GM12874 (cell line): Measurements from ENCODE around the gene KCTD2.

Experiments used
- TF ChIP-seq, protein P1 (sequence below): IDR thresholded peaks from 2 replicates; pipeline ENCODE4 v1.5.1; 2011; ENCODE audit warnings: low read depth, mild to moderate bottlenecking, control low read depth, low read length, moderate library complexity; ENCODE audit not compliant: insufficient read depth

The KCTD2 gene

DNA sequence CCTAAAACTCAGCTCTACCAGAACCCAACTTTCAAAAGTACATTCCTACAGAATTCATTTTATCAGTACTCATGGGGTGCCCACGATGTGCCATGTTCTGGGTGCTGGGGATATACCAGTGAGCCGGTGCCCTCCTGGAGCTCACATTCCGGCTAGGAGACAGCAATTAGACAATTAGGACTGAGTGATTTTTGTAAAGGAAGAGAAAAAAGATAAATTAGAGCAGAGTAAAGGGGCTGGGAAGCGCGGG is 35.0 kb upstream of the KCTD2 start:
- TF ChIP-seq, protein P1, sequence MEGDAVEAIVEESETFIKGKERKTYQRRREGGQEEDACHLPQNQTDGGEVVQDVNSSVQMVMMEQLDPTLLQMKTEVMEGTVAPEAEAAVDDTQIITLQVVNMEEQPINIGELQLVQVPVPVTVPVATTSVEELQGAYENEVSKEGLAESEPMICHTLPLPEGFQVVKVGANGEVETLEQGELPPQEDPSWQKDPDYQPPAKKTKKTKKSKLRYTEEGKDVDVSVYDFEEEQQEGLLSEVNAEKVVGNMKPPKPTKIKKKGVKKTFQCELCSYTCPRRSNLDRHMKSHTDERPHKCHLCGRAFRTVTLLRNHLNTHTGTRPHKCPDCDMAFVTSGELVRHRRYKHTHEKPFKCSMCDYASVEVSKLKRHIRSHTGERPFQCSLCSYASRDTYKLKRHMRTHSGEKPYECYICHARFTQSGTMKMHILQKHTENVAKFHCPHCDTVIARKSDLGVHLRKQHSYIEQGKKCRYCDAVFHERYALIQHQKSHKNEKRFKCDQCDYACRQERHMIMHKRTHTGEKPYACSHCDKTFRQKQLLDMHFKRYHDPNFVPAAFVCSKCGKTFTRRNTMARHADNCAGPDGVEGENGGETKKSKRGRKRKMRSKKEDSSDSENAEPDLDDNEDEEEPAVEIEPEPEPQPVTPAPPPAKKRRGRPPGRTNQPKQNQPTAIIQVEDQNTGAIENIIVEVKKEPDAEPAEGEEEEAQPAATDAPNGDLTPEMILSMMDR = no peak

- TF ChIP-seq, protein P1 = peak; percentile 50
These were observed 34.5 kb upstream of the KCTD2 start, which contains the start of gene MRPL58 for GRCh38 chr17:75012346-75013091. Gene MRPL58 (plus strand): TSS chr17:75012670. CDS start chr17:75012687, 17 bp downstream.

- TF ChIP-seq, protein P1 = no peak
These were observed 33.9 kb upstream of the KCTD2 start for GRCh38 chr17:75013092-75013559.

GRCh38 chr17:75019146-75019545 is 27.9 kb upstream of the KCTD2 start:
- TF ChIP-seq, protein P1 = no peak

GRCh38 chr17:75019710-75020109 is 27.3 kb upstream of the KCTD2 start:
- TF ChIP-seq, protein P1 = no peak

DNA sequence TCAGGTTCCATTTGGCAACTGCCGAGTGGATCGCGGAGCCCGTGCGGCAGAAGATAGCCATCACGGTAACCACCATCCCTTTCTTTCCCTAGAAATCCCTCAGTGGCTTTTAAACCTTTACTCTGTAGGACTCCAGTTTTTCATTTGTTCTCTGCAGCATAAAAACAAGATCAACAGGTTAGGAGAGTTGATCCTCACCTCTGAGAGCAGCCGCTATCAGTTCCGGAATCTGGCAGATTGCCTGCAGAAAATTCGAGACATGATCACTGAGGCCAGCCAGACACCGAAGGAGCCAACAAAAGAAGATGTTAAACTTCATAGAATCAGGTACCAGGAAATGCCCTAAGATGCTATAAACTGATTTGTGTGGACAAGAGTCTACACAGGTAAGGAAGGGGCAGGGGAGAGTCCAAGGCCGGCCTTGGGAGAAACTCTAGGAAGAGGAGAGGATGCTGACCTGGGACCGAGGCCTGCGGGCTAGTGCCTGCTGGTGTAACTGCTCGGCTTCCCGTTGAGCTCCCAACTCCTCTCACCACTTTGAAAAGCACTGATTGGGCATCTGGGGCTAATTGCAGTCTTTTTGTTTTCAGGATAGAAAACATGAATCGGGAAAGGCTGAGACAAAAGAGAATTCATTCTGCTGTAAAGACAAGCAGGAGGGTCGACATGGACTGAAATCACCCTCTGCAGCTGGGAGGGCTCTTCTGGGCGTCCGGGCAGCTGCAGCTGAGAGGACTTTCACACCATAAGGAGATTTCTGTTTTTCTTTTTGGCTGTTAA is 26.5 kb upstream of the KCTD2 start:
- TF ChIP-seq, protein P1 = no peak

DNA sequence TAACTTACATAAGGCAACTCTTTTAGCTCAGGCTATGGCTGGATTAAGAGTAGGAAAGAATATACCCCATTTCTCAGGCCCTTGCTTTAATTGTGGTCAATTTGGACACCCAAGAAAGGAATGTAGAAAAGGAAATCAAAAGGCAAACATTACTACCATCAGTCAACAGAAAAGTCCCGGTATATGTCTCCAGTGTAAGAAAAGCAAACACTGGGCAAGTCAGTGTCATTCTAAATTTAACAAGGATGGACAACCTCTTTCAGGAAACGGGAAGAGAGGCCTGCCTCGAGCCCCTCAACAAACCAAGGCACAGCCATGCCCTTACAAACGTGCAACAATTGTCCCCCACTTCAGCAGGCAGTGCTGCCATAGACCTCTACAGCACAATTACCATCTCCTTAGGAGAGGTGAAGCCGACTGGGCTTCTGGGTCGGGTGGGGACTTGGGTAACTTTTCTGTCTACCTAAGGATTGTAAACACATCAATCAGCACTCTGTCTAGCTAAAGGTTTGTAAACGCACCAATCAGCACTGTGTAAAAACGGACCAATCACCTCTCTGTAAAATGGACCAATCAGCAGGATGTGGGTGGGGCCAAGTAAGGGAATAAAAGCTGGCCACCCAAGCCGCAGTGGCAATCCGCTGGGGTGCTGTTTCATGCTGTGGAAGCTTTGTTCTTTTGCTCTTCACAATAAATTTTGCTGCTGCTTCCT is 22.2 kb upstream of the KCTD2 start:
- TF ChIP-seq, protein P1 = no peak
